GM12878 (cell line): ENCODE results near the gene KIRREL3. TPM values are rescaled to one million over a fixed set of nuclear protein-coding genes. Genes with fewer than 3 reads are reported as not detected.

ENCODE experiments used
- ATAC-seq: fragments of 200-7000 bp; cut with Tn5 transposase; 3 replicates; pipeline ENCODE4 v1.9.1; 2020; ENCODE audit warnings: mild to moderate bottlenecking, moderate library complexity
- BruUV-seq: library from RNA; stranded (reverse); fragments of 400-500 nt; replicated peaks from 2 replicates; lab custom pipeline; 2021; lab: Mats Ljungman, UMichigan
- CTCF ChIA-PET: fragments of 300-600 bp; sonication (Branson Sonifier 250); formaldehyde crosslinking; extraction: SDS; loops from one replicate; lab custom pipeline; 2021; ENCODE audit warnings: inconsistent platforms; lab: Yijun Ruan, JAX
- POLR2A ChIA-PET: fragments of 350-600 bp; formaldehyde crosslinking; extraction: SDS; loops from one replicate; lab custom pipeline; 2021; ENCODE audit warnings: inconsistent platforms; lab: Charles Lee
- RAD21 ChIA-PET: fragments of 300-600 bp; sonication (Branson Sonifier 250); formaldehyde crosslinking; loops from one replicate; lab custom pipeline; 2023; ENCODE audit warnings: antibody characterized with exemption; ENCODE audit not compliant: unreplicated experiment; lab: Charles Lee
- SMC1A ChIA-PET: fragments of 300-600 bp; sonication (Branson Sonifier 250); formaldehyde crosslinking; loops from one replicate; lab custom pipeline; 2023; ENCODE audit not compliant: unreplicated experiment, uncharacterized antibody; lab: Charles Lee
- DNase-seq: peaks from one replicate; pipeline ENCODE4 v3.0.0-alpha.2; 2011; ENCODE audit warnings: low read depth, low spot score
- FAIRE-seq: peaks from 3 replicates; lab custom pipeline; 2011; peaks lifted over from hg19 to GRCh38; lab: Jason Lieb, UNC
- H2AFZ ChIP-seq: 2 replicates; pipeline ENCODE4 v1.6.0; 2011; ENCODE audit warnings: low read depth, low read length, control low read depth; ENCODE audit not compliant: control insufficient read depth
- H3K27ac ChIP-seq: 2 replicates; pipeline ENCODE4 v1.5.1; 2011; ENCODE audit warnings: control low read depth; ENCODE audit not compliant: control insufficient read depth, insufficient read depth
- H3K27me3 ChIP-seq, 2 experiments: replicated peaks in 1 of 2; 2 replicates each; pipeline versions ENCODE4 v1.6.0 to v1.6.1; 2011; ENCODE audit warnings: low read length in 1 of 2; ENCODE audit not compliant: control insufficient read depth in 2 of 2, insufficient read depth in 2 of 2
- H3K36me3 ChIP-seq, 2 experiments: 2 replicates each; pipeline ENCODE4 v1.5.1; 2011; ENCODE audit warnings: low read length in 1 of 2; ENCODE audit not compliant: control insufficient read depth in 2 of 2, insufficient read depth in 2 of 2
- H3K4me1 ChIP-seq: 2 replicates; pipeline ENCODE4 v1.6.1; 2011; ENCODE audit warnings: mild to moderate bottlenecking, low read length, moderate library complexity, mixed read lengths; ENCODE audit not compliant: control insufficient read depth, insufficient read depth
- H3K4me2 ChIP-seq: 2 replicates; pipeline ENCODE4 v1.6.0; 2011; ENCODE audit warnings: control low read depth; ENCODE audit not compliant: control insufficient read depth, insufficient read depth
- H3K4me3 ChIP-seq: fragments of 200-600 bp; sonication (generic); 2 replicates; pipeline ENCODE4 v1.5.1; 2016
- H3K79me2 ChIP-seq: 2 replicates; pipeline ENCODE4 v1.6.0; 2011; ENCODE audit warnings: low read length; ENCODE audit not compliant: control insufficient read depth, insufficient read depth
- H3K9ac ChIP-seq: 2 replicates; pipeline ENCODE4 v1.8.0; 2011; ENCODE audit warnings: low read length, control low read depth, mixed read lengths; ENCODE audit not compliant: control insufficient read depth, insufficient read depth
- H3K9me3 ChIP-seq: replicated peaks from 3 replicates; pipeline ENCODE4 v1.5.1; 2011; ENCODE audit warnings: mild to moderate bottlenecking, low read length; ENCODE audit not compliant: control insufficient read depth, insufficient read depth
- H4K20me1 ChIP-seq: 2 replicates; pipeline ENCODE4 v1.6.0; 2011; ENCODE audit not compliant: control insufficient read depth, insufficient read depth
- HDAC6 ChIP-seq: fragments of 200-600 bp; sonication (generic); IDR thresholded peaks from one replicate; pipeline ENCODE4 v1.8.0; 2017; ENCODE audit warnings: antibody characterized with exemption; ENCODE audit not compliant: unreplicated experiment
- RELA ChIP-seq: fragments of 450-650 bp; IDR thresholded peaks from 2 replicates; pipeline ENCODE4 v1.8.0; 2014; ENCODE audit warnings: borderline replicate concordance; ENCODE audit not compliant: partially characterized antibody
- SMAD1 ChIP-seq: fragments of 450-650 bp; IDR thresholded peaks from 2 replicates; pipeline ENCODE4 v1.6.1; 2018; ENCODE audit warnings: mild to moderate bottlenecking, low read depth; ENCODE audit not compliant: partially characterized antibody
- TAF1 ChIP-seq: IDR thresholded peaks from 2 replicates; pipeline ENCODE4 v1.6.1; 2011; ENCODE audit warnings: mild to moderate bottlenecking, low read depth, low read length, borderline replicate concordance
- TCF3 ChIP-seq: IDR thresholded peaks from 2 replicates; pipeline ENCODE4 v1.6.1; 2012; ENCODE audit warnings: low read depth, mild to moderate bottlenecking, low read length, borderline replicate concordance; ENCODE audit not compliant: insufficient read depth
- YBX1 ChIP-seq: fragments of 450-650 bp; IDR thresholded peaks from 2 replicates; pipeline ENCODE4 v1.6.1; 2016; ENCODE audit warnings: antibody characterized with exemption
- YY1 ChIP-seq: IDR thresholded peaks from 2 replicates; pipeline ENCODE4 v1.6.1; 2011; ENCODE audit warnings: low read depth, mild to moderate bottlenecking, low read length
- WGBS: methylation state at CpG from one replicate; pipeline ENCODE4 v1.1.6; 2016; ENCODE audit warnings: low lambda C conversion rate; ENCODE audit not compliant: insufficient replicate concordance, insufficient coverage; ENCODE audit errors: missing lambda C conversion rate; 5-methylcytosine and 5-hydroxymethylcytosine counted together
- in situ Hi-C: fragments of 300-500 bp; cut with MboI; formaldehyde crosslinking; loops from 9 replicates; pipeline ENCODE4 v1.14.3; 2018; ENCODE audit warnings: mixed read lengths
- intact Hi-C: fragments of 100-400 bp; cut with micrococcal nuclease; formaldehyde crosslinking; loops from one replicate; pipeline ENCODE4 v1.14.2; 2022; ENCODE audit not compliant: unreplicated experiment
- polyA plus RNA-seq, 11 experiments: library from polyadenylated mRNA; depleted of rRNA in 4 of 11; unstranded in 6 of 11; stranded (reverse) in 5 of 11; fragments of >200 nt; fragmentation: Nextera tagmentation in 4 of 11; fragmentation: Illumina TruSeq in 1 of 11; extraction: Ambion mirVana in 4 of 11; extraction: Trizol in 1 of 11; gene quantifications; 1 replicate in 1 of 11; 2 replicates in 10 of 11; pipeline versions ENCODE4 v1.2.1 to v1.2.3, GENCODE V29; 2011 to 2016; ENCODE audit warnings: inconsistent platforms in 2 of 11, missing spikeins in 2 of 11, low read depth in 1 of 11
- total RNA-seq, 4 experiments: library from RNA; depleted of rRNA in 3 of 4; stranded (reverse); fragments of >200 nt in 3 of 4; fragmentation: Illumina TruSeq in 1 of 4; extraction: Trizol in 1 of 4; gene quantifications; 2 replicates each; pipeline versions ENCODE4 v1.2.1 to v1.2.3, GENCODE V29; 2013 to 2021
- TF ChIP-seq, protein P1 (sequence below): fragments of 450-650 bp; IDR thresholded peaks from 2 replicates; pipeline ENCODE4 v1.6.1; 2018; ENCODE audit warnings: borderline replicate concordance, mild to moderate bottlenecking; ENCODE audit not compliant: partially characterized antibody
- TF ChIP-seq, protein P2 (sequence below): fragments of 450-650 bp; IDR thresholded peaks from 2 replicates; pipeline ENCODE4 v1.6.1; 2016; ENCODE audit warnings: mild to moderate bottlenecking
- TF ChIP-seq, protein P3 (sequence below): IDR thresholded peaks from 2 replicates; pipeline ENCODE4 v1.6.1; 2012; ENCODE audit warnings: low read depth, low read length, improper control_type of control experiment

The KIRREL3 gene
- total and polyA plus RNA-seq, 10 of the 15 experiments (the other 5 are each of a cell fraction or from before 2014, with no cell fraction given): under 0.01 TPM; not detected in 9

DNA sequence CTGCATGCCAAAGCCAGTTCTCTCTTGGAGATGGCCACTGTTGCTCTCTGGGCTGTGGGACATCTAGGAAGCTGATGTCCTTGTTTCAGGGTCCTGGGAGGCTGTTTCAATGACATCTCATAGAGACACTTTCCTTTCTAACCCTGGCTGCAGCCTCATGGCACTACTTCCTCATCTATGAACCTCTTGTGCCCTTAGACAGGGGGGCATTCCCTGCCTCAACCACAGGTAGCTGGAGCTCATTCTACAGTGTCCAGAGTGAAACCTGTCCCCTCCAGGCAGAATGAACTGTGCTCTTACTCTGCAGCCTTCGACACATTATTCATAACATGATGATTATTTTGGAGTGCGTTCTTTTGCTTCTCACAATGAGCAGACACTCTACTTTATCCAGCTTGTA is 335.9 kb downstream of the KIRREL3 start (continued):
- TF ChIP-seq, protein P1, sequence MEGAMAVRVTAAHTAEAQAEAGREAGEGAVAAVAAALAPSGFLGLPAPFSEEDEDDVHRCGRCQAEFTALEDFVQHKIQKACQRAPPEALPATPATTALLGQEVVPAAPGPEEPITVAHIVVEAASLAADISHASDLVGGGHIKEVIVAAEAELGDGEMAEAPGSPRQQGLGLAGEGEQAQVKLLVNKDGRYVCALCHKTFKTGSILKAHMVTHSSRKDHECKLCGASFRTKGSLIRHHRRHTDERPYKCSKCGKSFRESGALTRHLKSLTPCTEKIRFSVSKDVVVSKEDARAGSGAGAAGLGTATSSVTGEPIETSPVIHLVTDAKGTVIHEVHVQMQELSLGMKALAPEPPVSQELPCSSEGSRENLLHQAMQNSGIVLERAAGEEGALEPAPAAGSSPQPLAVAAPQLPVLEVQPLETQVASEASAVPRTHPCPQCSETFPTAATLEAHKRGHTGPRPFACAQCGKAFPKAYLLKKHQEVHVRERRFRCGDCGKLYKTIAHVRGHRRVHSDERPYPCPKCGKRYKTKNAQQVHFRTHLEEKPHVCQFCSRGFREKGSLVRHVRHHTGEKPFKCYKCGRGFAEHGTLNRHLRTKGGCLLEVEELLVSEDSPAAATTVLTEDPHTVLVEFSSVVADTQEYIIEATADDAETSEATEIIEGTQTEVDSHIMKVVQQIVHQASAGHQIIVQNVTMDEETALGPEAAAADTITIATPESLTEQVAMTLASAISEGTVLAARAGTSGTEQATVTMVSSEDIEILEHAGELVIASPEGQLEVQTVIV: no peak

DNA sequence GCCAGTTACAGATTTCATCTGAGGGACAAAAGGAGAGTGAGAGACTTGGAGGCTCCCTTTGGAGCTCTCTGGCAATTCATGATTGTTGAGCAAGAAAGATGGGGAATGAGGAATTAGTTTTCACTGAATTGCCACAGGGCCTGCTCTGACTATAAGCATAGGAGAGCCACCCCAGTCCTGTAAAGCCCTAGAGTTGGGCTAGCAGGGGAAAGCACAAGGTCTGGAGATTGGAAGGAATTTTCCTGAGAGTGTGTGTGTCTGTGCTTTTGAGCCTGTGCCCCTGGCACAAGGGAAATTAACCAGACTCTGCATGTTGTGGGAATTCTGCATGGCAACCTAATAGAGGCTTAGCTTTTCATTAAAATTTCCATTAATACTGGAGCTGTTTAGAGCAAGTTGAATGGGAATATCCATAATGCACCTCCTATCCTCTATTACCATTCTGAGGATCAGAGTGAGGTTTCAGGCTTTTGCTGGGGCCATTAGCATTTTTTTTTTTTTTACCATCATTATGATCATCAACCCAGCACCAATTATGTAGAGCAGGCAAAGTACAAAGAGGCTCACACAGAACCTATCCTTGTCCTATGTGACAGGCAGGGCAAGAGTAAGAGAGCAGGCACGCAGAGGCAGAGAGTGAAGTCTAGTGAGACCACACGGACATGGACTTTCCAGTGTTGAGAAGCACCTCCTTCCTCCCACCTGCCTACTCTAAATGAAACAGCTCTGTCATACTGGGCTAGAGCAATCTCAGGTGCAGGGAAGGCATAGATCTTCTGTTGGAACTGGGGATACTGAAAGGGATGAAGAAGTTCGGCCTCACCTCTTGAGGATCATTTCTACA is 336.6 kb downstream of the KIRREL3 start:
- in situ Hi-C loops (no loop called here), intact Hi-C loops (no loop called here)
- ChIA-PET CTCF (no interaction called here), RAD21 (no interaction called here), SMC1A (no interaction called here), POLR2A (no interaction called here)
- H3K27me3 ChIP-seq: peaks cover 1 to 2% of the 10 kb centered on the region in 2 experiments; a peak in 2 of 4 replicates
- H3K9ac ChIP-seq: no peak overlapping the region
- no peak for TF ChIP-seq YY1
- no peak for TF ChIP-seq TCF3
- TF ChIP-seq, protein P2, sequence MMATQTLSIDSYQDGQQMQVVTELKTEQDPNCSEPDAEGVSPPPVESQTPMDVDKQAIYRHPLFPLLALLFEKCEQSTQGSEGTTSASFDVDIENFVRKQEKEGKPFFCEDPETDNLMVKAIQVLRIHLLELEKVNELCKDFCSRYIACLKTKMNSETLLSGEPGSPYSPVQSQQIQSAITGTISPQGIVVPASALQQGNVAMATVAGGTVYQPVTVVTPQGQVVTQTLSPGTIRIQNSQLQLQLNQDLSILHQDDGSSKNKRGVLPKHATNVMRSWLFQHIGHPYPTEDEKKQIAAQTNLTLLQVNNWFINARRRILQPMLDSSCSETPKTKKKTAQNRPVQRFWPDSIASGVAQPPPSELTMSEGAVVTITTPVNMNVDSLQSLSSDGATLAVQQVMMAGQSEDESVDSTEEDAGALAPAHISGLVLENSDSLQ: no peak
- no peak for TF ChIP-seq SMAD1
- TF ChIP-seq HDAC6: no peak
- TF ChIP-seq TAF1: no peak
- no peak for TF ChIP-seq YBX1
- no peak for TF ChIP-seq RELA
- TF ChIP-seq, protein P3, sequence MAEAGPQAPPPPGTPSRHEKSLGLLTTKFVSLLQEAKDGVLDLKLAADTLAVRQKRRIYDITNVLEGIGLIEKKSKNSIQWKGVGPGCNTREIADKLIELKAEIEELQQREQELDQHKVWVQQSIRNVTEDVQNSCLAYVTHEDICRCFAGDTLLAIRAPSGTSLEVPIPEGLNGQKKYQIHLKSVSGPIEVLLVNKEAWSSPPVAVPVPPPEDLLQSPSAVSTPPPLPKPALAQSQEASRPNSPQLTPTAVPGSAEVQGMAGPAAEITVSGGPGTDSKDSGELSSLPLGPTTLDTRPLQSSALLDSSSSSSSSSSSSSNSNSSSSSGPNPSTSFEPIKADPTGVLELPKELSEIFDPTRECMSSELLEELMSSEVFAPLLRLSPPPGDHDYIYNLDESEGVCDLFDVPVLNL: no peak
- 2% methylated on average over 3 of the region's 3 CpGs for WGBS
- H3K79me2 ChIP-seq: no peaks in the 10 kb centered on the region
- H2AFZ ChIP-seq: no peak overlapping the region
- DNase-seq (no peak), ATAC-seq (peak; percentile 64), FAIRE-seq (no peak)
- no peaks in the 10 kb centered on the region for H3K9me3 ChIP-seq
- H3K4me2 ChIP-seq: no peak overlapping the region
- no peaks in the 10 kb centered on the region for H3K4me1 ChIP-seq
- H4K20me1 ChIP-seq: no peaks in the 10 kb centered on the region
- BruUV-seq: no TSS peak
- H3K4me3 ChIP-seq: no peak overlapping the region
- no peaks in the 10 kb centered on the region for H3K36me3 ChIP-seq
- no peak overlapping the region for H3K27ac ChIP-seq
